Esophagus muscularis mucosa (tissue), 4 donors: ENCODE data around the gene RNF157.

ENCODE experiments used
- CTCF ChIP-seq, 3 experiments: fragments of 200-600 bp in 2 of 3; fragments of 450-650 bp in 1 of 3; sonication (generic) in 2 of 3; IDR thresholded peaks; one replicate each; pipeline ENCODE4 v1.5.1; 2017 to 2019; ENCODE audit warnings: antibody characterized with exemption in 3 of 3, mild to moderate bottlenecking in 2 of 3, moderate library complexity in 1 of 3
- EP300 ChIP-seq: sonication (generic); formaldehyde crosslinking; IDR thresholded peaks from one replicate; pipeline ENCODE4 v1.6.1; 2017; ENCODE audit warnings: antibody characterized with exemption
- POLR2A ChIP-seq: fragments of 450-650 bp; IDR thresholded peaks from one replicate; pipeline ENCODE4 v1.6.1; 2017; ENCODE audit warnings: antibody characterized with exemption, moderate library complexity, mild to moderate bottlenecking, low read depth
- POLR2AphosphoS5 ChIP-seq, 2 donors: sonication (generic); formaldehyde crosslinking; IDR thresholded peaks; one replicate each; pipeline ENCODE4 v1.6.1; 2017; ENCODE audit warnings: antibody characterized with exemption in 2 of 2

- no peak for TF ChIP-seq CTCF (IDR thresholded peaks at IDR 0.05)
- TF ChIP-seq POLR2AphosphoS5 (IDR thresholded peaks at IDR 0.05), result no peak
- no peak for TF ChIP-seq POLR2A
- no peak for TF ChIP-seq EP300
These were observed 32.2 kb downstream of the RNF157 start for GRCh38 chr17:76208120-76208519.
